HK-2 (cell line): Measurements from ENCODE around the gene PLEKHA7.

Source experiments
- DNase-seq: peaks from one replicate; pipeline ENCODE4 v3.0.0-alpha.2; 2018; ENCODE audit not compliant: unreplicated experiment

Gene PLEKHA7

DNA sequence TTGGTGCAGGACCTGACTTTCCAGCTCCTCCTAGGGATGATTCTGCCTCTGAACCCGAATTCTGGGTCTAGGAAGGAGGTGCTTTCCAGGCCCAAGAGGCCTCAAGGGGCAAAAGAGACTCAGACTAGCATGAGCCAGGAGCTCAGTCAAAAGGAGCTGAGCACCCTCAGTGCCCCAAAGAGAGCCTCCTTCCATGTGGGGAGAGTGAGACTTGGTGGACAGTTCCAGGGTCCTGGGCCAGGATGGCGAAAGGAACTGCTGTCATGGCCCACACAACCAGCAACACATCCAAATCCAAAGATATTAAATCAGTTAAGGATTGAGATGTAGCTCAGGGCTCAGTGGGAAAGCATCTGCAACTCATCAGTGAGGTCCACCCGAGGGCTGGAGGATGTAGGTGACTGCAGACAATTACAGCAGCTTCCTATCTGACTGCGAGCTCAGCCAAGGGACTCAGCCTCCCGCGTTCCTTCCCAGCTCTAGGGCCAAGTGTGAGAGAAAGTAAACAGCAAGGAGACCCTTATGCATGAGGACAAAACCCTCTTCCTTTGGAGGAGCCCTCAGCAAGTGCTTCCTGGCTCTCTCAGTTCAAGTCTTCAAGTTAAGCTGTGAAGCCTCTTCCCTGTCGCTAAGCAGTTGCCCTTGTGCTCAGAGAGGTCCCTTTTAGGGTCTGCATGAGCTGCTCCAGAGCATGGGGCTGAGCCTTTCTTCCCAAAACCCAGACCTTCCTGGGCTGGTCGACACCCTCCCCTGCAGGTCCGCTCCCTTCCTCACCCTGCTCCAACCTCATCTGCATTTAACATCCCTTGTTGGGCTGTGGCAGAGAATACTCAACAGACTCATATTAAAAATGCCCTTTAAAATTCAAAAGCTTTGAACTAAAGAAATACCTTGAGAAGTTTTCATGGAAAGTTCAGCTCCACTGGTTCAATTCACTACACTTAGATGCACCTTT is 240.0 kb downstream of the PLEKHA7 start:
- DNase-seq: no peak

DNA sequence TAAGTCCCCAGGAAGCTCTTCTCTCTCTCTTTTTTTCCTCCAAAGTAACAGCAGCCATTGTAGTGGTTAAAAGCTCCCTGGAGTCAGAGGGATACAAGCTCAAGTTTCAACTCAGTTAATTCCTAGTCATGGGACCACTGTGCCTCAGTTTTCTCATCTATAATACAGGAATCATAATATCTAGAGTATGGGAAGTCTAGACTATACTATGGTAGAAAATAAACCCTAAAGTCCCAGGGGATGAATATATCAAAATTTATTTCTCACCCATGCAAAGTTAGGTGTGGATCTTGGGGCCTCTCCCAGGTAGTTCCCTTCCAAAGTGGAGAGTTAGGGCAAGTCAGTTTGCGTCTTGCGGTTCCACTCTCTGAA is 242.1 kb downstream of the PLEKHA7 start:
- no peak for DNase-seq

DNA sequence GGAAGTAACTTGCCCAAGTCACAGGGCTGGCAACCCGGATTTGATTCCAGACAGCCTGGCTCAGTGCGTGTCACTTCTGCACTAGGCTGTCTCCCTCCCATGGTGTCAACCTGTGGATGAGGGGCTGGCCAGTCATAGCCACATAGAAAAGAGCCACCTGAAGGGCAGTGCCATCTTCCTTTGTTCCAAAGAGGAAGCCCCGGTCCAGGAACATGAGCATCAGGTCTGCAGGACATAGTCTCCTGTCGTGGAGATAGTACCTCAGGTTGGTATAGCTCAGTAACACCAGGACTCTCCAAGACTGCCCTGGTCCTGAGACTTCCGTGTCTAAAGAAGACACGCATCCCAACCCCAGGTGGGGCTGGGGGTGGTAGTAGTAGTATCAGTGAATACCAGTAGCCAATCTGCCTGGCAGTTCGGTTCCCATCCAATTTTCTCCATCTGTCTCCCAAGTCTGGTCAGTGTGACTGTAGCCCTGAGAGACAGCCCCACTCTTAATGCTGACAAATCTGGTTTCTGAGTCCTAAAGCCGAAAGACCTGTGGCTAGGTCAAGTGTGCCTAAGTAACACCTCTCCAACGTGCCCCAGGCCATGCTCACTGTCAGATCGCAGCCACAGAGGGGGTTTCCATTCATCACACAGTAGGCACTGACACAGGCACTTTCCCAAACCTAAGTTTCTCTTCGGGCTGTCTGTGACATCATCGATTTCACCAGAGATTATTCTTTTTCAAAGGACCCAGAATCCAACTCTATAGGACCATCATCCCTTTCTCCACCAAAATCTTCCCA is 242.7 kb downstream of the PLEKHA7 start:
- DNase-seq: no peak

DNA sequence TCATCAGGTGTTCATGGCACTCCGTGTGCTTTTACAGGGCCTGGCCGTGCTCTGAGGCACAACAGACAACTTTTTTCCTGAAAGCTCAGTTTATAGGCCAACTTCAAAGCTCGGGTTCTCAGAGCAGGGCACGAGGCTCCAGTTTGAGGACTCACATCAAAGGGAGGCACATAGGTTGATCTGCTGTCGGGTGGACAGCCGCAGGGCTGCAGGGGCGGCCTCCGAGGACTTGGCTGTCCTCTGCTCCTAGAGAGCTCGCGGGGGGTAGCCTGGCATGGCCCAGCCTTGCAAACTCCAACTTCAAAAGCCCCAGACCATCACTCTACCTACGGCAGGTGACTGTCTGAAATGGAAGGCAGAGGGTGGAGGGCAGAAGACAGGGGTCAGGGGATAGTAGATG is 244.2 kb downstream of the PLEKHA7 start:
- DNase-seq: no peak

DNA sequence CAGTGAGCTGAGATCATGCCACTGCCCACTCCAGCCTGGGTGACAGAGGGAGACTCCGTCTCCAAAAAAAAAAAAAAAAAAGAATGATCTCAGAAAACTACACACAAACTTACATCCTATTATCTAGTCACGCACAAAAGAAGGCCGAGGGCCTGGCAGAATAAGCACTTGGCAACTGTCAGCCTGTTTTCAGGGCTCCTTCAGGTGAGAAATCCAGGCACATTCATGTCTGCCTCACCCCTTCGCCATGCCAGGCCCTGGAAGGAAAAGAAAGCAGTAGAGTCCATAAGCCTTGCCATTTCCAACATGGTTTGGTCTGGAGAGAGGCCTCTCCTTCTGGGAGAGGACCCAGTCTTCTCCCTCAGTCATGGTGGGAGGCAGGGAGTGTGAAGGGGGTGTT is 244.8 kb downstream of the PLEKHA7 start:
- DNase-seq: no peak

DNA sequence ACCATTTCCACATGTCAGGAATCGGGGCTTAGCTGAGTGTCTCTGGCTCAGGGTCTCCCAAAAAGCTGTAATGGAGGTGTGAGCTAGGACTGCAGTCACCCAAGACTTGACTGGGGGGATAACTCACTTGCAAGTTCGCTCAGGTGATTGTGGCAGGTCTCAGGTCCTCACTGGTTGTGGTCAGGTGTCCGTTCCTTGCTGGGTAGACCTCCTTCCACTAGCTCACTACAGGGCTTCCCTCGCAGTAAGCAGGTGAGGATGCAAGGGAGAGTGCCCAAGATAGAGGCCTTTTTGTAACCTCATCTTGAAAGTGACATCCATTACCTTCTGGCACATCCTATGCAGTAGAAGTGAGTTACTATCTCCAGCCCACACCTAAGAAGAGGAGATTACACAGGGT is 246.3 kb downstream of the PLEKHA7 start:
- no peak for DNase-seq

DNA sequence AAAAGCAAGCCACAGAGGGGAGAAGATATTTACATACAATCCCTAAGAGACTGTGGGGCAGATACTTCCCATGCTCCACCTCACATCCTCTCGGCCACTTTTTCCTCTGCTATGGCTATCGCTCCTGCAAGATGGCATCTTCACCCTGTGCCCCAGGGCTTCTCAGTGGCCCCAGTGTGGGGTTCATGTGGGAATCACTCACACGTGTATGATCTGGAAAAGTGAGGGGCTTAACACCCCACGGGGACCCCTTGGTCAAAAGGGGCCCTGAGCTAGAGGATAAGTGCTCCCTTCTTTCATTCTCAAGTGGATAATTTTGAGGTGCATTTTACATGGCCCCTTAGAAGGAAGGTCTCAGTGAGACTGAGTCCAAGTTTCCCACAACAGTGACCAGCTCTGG is 247.1 kb downstream of the PLEKHA7 start:
- DNase-seq: no peak

DNA sequence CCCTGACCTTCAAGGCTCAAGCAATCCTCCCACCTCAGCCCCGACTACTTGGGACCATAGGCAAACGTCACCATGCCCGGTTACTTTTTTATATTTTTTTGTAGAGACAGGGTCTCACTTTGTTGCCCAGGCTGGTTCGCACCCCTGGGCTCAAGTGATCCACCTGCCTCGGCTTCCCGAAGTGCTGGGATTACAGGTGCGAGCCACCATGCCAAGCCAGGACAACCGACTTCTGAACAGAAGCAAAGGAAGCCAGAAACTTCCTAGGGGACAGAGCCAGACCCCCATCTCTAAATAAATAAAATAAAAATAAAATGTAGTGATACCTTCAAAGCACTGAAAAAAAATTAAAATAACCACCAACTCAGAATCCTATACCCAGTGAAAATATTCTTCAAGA is 249.3 kb downstream of the PLEKHA7 start:
- no peak for DNase-seq

DNA sequence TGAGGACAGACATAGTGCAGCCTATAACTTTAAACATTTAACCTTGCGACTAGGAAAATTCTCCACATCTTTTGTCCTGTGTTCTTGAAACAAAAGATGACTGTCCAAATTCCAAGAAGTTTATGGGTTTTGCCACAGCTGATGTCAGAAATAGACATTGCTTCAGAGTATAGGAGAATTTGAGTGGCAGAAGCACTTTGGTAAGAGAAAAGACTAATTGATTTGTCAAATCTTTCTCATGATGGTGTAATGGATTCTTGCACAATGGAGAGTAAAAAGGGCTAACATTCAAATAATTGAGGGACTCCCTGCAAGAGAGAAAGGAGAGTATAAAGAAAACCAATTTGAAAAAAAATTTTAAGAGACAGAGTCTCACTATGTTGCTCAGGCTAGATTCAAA is 250.5 kb downstream of the PLEKHA7 start:
- no peak for DNase-seq

DNA sequence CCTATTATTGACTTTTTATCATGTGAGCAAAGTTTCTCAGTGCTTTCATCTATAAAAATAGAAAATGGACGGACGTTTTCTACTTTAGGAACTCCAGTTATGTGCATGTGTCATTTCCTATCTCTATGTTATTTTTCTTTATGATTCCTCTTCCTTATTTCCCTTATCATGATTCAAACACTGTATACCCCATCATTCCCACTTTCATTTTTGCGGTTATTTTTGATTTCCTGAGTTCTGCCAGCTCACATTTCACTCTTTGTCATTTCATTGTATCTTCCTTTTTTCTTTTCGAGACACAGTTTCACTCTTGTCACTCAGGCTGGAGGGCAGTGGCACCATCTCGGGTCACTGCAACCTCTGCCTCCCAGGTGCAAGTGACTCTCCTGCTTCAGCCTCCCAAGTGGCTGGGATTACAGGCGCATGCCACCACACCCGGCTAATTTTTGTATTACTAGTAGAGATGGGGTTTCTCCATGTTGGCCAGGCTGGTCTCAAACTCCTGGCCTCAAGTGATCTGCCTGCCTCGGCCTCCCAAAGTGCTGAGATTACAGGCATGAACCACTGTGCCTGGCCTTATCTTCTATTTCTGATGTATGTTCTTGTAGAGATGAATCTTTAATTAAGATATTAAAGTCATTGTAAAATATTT is 254.2 kb downstream of the PLEKHA7 start:
- DNase-seq: no peak

DNA sequence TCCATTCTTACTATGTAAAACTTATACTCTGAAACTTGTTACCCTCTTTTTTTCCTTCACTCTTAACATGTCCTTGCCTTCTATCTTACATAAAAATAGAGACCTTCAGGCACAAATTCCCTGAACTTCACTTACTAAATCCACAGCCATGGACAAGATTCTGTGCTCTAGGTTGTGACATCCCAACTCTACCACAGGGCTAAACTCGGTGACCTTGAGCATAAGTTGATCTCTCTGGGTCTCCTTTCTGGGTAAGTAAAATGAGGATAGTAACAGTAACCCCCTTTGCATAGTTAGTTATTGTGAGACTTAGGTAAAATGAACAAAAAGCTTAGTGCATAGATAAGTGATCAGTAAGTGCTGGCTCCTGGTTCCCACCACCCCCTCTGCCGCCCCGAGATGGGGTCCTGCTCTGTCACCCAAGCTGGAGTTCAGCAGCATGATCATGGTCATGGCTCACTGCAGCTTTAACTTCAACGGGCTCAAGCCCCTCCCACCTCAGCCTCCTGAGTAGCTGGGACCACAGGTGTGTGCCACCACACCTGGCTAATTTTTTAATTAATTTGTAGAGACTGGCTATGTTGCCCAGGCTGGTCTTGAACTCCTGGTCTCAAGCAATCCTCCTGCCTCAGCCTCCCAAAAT is 255.7 kb downstream of the PLEKHA7 start:
- no peak for DNase-seq

DNA sequence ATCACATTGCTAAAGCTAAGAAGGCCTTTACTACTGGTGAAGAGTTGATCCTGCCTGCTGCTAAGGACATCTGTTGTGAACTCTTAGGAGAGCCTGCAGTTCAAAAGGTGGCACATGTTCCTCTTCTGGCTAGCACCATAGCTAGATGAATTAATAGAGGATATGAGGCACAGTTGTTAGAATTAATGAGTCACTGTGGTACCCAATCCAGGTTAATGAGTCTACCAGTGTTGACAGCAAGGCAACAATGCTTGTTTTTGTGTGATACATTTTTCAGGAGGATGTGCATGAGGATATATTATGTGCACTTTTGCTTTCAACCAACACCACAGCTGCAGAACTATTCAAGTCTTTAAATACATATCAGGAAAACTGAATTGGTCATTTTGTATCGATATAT is 263.8 kb downstream of the PLEKHA7 start:
- DNase-seq: no peak

DNA sequence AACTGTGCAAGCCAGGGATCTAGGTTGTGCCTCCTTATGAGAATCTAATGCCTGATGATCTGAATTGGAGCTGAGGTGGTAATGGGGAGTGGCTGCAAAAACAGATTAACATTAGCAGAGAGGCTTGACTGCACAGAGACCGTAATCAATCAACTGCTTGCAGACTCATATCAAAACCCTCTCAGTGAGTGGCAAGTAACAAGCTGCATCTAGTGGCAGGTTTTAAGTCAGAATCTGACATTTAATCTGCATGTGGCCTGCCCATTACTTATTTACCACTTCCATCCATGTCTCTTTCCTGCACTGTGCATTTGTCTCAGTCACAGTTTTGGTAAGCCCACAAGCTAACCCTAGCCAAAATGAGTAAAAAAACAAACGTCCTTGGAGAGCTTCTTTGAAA is 264.5 kb downstream of the PLEKHA7 start:
- DNase-seq: no peak

DNA sequence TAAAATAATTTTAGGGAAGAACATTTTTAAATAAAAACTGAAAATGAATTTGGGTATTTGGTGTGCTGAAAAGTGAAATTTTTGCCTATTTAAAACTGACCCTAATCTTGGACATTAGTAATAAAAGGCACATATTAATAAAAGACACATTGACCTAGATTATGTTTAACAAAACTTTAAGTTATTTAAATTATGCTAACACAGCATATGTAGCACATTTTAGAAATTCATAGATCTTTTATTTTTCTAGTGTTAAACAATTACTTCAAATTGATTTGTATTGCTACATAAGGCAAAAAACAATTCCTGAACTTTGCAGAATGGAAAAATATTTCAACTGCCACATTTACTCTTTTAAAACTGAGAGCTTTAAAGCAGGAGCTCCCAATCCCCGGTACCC is 265.1 kb downstream of the PLEKHA7 start:
- DNase-seq: no peak

DNA sequence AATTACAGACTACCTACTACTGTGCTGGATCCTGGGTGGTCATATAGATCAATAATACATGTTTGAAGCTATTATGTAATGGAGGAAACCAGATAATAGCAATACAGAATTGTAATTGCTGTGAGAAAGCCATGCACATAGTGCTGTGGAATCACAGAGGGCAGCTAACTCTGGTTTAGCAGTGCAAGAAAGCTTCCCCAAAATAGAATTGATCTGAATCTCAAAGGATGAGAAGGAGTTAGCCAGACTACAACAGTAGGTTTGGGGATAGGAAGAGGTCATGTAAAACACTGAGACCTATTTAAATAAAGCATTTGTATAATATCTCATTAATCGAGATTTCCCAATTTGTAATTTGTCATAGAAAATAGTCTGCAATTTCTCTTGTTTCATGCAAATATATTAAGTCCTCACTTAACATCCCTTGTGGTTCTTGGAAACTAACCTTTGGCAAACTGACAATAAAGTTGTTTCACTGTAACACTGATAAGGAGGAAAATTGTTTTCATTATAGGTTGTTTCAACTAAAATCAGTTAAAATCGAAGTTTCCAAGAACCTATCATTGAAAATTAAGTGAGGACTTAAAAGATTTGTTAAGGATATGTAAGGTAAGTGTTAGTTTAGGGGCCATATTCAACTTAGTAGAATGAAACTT is 268.1 kb downstream of the PLEKHA7 start:
- DNase-seq: no peak

DNA sequence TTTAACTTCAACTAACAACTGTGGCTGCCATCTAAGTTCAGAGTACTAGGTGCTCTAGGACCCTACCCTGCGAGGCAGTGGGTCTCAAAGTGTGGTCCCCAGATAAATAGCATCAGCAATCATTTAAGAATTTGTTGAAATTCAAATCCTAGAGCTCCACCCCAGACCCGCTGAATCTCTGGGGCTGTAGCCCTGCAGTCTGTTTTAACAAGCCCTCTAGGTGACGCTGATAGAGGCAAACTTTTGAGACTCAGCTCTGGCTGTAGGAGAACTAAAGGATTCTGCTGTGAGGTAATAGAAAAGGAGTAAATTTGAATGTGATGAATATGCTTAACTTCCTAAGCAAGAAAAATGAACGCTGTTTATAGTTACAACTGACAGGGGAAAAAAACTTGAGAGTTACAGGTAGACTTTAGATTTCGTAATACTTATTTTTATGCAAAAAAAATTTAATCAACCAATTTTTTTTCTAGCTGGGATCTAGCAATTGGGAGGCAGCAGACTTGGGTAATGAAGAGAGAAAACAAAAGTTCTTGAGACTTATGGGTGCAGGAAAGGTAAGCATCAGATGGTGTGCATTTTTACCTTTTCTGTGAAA is 270.0 kb downstream of the PLEKHA7 start:
- no peak for DNase-seq

DNA sequence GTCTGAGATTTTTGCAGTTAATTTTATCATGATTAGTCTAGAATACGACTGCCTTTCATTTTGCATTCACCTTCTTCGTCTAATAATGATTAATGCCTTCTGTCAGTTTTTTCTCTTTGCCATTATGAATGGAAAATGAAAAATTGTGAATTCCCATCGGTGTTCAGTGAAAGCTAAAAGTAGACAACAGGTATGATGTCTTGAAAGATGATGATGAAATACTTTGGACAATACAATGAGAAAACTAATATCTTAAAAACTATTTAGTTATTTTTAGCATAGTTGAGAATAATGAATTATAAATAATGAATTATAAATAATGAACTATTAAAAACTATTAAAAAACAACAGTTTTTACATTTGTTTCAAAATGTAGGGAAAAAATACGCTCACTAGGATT is 270.7 kb downstream of the PLEKHA7 start:
- DNase-seq: no peak

DNA sequence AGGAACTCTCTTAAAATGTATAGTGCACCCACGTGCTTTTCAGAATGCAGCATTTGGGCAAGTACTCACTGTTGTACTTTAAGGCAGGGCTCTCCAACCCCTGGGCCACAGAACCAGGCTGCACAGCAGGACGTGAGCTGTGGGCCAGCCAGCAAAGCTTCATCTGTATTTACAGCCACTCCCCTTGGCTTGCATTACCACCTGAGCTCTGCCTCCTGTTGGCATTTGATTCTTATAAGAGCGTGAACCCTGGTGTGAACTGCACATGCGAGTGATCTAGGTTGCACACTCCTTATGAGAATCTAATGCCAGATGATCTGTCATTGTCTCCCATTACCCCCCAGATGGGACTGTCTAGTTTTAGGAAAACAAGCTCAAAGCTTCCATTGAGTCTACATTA is 272.7 kb downstream of the PLEKHA7 start:
- DNase-seq: no peak

DNA sequence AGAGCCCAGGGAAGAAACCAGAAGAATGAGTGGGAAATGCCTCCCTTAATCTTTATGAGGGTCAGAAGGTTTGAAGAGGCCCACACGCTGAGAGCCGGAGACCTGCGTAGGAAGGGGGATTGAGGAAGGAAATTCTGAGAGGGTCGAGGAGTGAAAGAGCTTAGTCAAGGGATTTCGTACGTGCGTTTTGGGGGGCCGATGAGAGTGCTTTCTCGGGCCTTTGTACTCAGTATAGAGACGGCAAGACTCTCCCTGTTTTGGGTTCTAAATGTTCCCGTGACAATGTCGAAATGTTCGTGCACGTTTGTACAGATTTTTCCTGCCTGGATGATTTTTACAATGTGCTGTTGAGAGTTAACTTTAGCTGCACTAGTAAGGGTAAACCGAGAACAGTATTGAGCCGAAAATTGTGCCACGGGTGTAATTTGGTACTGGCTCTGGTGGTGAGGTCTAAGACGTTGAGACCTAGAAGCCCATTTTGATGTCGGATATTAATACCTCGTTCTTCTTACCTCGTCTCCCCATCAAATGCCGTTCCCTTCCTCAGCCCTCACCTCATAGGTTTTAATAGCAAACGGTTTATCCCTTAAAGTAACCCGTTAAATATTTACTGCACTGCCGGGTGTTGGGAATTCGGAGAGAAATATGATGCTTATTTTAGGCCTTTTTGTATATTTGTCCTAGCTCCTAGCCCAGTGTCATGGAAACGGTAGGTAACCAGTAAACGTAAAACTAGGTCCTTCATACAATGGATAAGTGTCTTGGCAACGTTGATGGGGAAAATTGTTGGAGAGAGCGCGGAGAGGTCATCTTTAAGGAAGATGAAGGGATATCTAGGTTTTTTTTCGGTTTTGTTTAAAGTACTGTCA is 275.0 kb downstream of the PLEKHA7 start:
- DNase-seq: peak; percentile 3
